Lower leg skin (tissue), 4 donors: ENCODE measurements around the gene TNFAIP8L2. TPM values are rescaled to one million over a fixed set of nuclear protein-coding genes. Genes with fewer than 3 reads are reported as not detected.

Source experiments
- DNase-seq, 2 donors: peaks; one replicate each; pipeline ENCODE4 v3.0.0-alpha.2; 2019; ENCODE audit warnings: low spot score in 2 of 2
- H3K4me3 ChIP-seq: fragments of 200-600 bp; sonication (generic); 2 replicates; pipeline ENCODE4 v1.5.1; 2017; ENCODE audit warnings: mild to moderate bottlenecking, low read depth; ENCODE audit not compliant: poor library complexity, severe bottlenecking
- CTCF ChIP-seq, 3 donors: fragments of 450-650 bp; IDR thresholded peaks; one replicate each; pipeline ENCODE4 v1.5.1; 2016; ENCODE audit warnings: antibody characterized with exemption in 3 of 3, mild to moderate bottlenecking in 3 of 3, moderate library complexity in 2 of 3
- POLR2A ChIP-seq, 2 donors: fragments of 450-650 bp; IDR thresholded peaks; one replicate each; pipeline ENCODE4 v1.6.1; 2016 to 2017; ENCODE audit warnings: antibody characterized with exemption in 2 of 2, mild to moderate bottlenecking in 1 of 2, moderate library complexity in 1 of 2
- WGBS, 2 donors: methylation state at CpG; one replicate each; pipeline ENCODE4 v1.1.5; 2018; 5-methylcytosine and 5-hydroxymethylcytosine counted together
- intact Hi-C: fragments of 100-400 bp; cut with DNase I; formaldehyde crosslinking; loops from one replicate; pipeline ENCODE4 v1.15.0; 2023; ENCODE audit warnings: low total_unique reads
- total RNA-seq, 4 donors: library from RNA; depleted of rRNA; stranded (reverse); fragments of >200 nt; gene quantifications; one replicate each; pipeline ENCODE4 v1.1.0, GENCODE V29; 2016

The TNFAIP8L2 gene
- total RNA-seq, 4 donors from 2014 or later: 1.2 to 5.6 (median 3.0) TPM

GRCh38 chr1:151143986-151144385, 12.5 kb upstream of the TNFAIP8L2 start:
- 64 to 75% methylated on average over 5 of the region's 5 CpGs for WGBS, 2 donors
- DNase-seq: no peak
- no peak overlapping the region for H3K4me3 ChIP-seq
- intact Hi-C loops: no loop called here
- TF ChIP-seq CTCF (IDR thresholded peaks at IDR 0.05): no peak
- no peak for TF ChIP-seq POLR2A (IDR thresholded peaks at IDR 0.05)

GRCh38 chr1:151144474-151145303, 11.8 kb upstream of the TNFAIP8L2 start:
- DNase-seq: peak in 1 of 2 donors; percentile 73
- intact Hi-C loops: no loop called here
- TF ChIP-seq POLR2A (IDR thresholded peaks at IDR 0.05) (no peak), CTCF (IDR thresholded peaks at IDR 0.05) (no peak)
- WGBS, 2 donors: 56 to 58% methylated on average over 7 of the region's 7 CpGs
- H3K4me3 ChIP-seq: no peak overlapping the region

GRCh38 chr1:151145304-151146071, 11.0 kb upstream of the TNFAIP8L2 start:
- TF ChIP-seq POLR2A (IDR thresholded peaks at IDR 0.05) (no peak), CTCF (IDR thresholded peaks at IDR 0.05) (no peak)
- H3K4me3 ChIP-seq: peak overlapping the region; percentile 56
- intact Hi-C loops: no loop called here
- 14 to 16% methylated on average over 38 to 43 of the region's 43 CpGs for WGBS, 2 donors
- peak in 1 of 2 donors; percentile 90 for DNase-seq

GRCh38 chr1:151146072-151146411, 10.4 kb upstream of the TNFAIP8L2 start:
- intact Hi-C loops: no loop called here
- TF ChIP-seq POLR2A (IDR thresholded peaks at IDR 0.05) (no peak), CTCF (IDR thresholded peaks at IDR 0.05) (no peak)
- peak overlapping the region; percentile 56 for H3K4me3 ChIP-seq
- 0 to 1% methylated on average over 24 to 25 of the region's 26 CpGs for WGBS, 2 donors
- peak in 1 of 2 donors; percentile 86 for DNase-seq

GRCh38 chr1:151146412-151147131, 9.9 kb upstream of the TNFAIP8L2 start, which contains the start of gene SEMA6C:
Gene SEMA6C, minus strand, starts transcription at chr1:151146631. Its CDS starts 4,010 bp downstream, at chr1:151142621.
- TF ChIP-seq POLR2A (IDR thresholded peaks at IDR 0.05) (peak in 1 of 2 donors; percentile 25), CTCF (IDR thresholded peaks at IDR 0.05) (no peak)
- peak within 1 kb of the TSS; percentile 56 for H3K4me3 ChIP-seq
- WGBS, 2 donors: 0 to 1% methylated on average over 51 to 59 of the region's 61 CpGs
- DNase-seq: peak; percentile 93 to 99
- intact Hi-C loops: no loop called here
